Erythroblast (primary cell): ENCODE results near the gene PPP1R14C.

ENCODE experiments used
- GATA1 ChIP-seq: IDR thresholded peaks from 2 replicates; pipeline ENCODE4 v1.6.1; 2011; ENCODE audit warnings: low read depth, mild to moderate bottlenecking, control low read depth, low read length, moderate library complexity
- POLR2A ChIP-seq: IDR thresholded peaks from 2 replicates; pipeline ENCODE4 v1.6.1; 2011; ENCODE audit warnings: mild to moderate bottlenecking, low read length

DNA sequence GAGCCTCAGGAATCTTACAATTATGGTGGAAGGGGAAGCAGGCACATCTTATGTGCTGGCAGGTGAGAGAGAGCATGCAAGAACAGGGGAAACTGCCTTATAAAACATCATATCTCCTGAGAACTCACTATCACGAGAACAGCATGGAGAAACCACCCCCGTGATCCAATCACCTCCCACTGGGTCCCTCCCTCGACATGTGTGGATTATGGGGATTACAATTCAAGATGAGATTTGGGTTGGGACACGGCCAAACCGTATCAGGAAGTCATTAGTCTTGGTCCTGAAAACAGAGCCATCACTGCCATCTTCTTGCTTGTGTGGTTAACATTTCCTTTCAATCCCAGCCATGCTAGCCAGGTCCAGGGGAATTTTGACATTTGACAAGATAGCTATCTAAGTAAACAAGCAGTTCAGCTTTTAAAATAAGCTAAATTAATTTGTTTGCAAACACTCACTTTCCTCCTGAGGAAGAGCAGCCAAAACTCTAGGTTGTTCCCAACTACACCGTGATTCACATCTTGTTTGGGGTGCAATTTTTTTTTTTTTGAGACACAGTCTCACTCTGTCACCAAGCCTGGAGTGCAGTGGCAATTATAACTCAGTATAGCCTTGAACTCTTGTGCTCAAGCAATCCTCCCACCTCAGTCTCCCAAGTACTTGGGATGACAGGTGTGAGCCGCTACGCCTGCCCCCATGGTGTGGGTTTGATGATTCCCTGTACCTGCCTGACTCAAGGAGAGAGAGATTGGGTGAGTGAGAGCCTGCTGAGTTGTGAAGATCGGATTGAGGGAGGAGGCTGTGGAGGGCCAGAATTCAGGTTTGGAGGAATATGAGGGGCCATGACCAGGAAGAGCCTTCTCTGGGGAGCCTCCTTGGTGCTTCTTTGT, 13.0 kb upstream of the PPP1R14C start:
- TF ChIP-seq POLR2A (no peak), GATA1 (no peak)
